Neutrophil (primary cell): ENCODE results near the gene FHAD1.

ENCODE experiments used
- H3K27ac ChIP-seq: fragments of 200-600 bp; sonication (generic); 2 replicates; pipeline ENCODE4 v1.5.1; 2016; ENCODE audit warnings: mild to moderate bottlenecking, moderate library complexity
- H3K27me3 ChIP-seq: fragments of 200-600 bp; sonication (generic); 2 replicates; pipeline ENCODE4 v1.6.0; 2016; ENCODE audit warnings: mild to moderate bottlenecking
- H3K36me3 ChIP-seq: fragments of 200-600 bp; sonication (generic); 2 replicates; pipeline ENCODE4 v1.5.1; 2017
- H3K4me1 ChIP-seq, 2 experiments: fragments of 200-600 bp in 1 of 2; sonication (generic) in 1 of 2; 1 replicate in 1 of 2; 2 replicates in 1 of 2; pipeline versions ENCODE4 v1.5.1 to v1.6.1; 2013 to 2016; ENCODE audit warnings: low read depth in 1 of 2, low read length in 1 of 2, mild to moderate bottlenecking in 1 of 2, moderate library complexity in 1 of 2; ENCODE audit not compliant: control insufficient read depth in 1 of 2, insufficient read depth in 1 of 2
- H3K4me3 ChIP-seq, 2 experiments: fragments of 200-600 bp in 1 of 2; sonication (generic) in 1 of 2; 1 replicate in 1 of 2; 2 replicates in 1 of 2; pipeline ENCODE4 v1.5.1; 2013 to 2016; ENCODE audit warnings: low read depth in 1 of 2, low read length in 1 of 2, mild to moderate bottlenecking in 1 of 2, moderate library complexity in 1 of 2
- H3K9me3 ChIP-seq: fragments of 200-600 bp; sonication (generic); 2 replicates; pipeline ENCODE4 v1.5.1; 2016
- TF ChIP-seq, protein P1 (sequence below): fragments of 200-600 bp; sonication (generic); IDR thresholded peaks from 2 replicates; pipeline ENCODE4 v1.5.1; 2016; ENCODE audit warnings: antibody characterized with exemption

Gene FHAD1

DNA sequence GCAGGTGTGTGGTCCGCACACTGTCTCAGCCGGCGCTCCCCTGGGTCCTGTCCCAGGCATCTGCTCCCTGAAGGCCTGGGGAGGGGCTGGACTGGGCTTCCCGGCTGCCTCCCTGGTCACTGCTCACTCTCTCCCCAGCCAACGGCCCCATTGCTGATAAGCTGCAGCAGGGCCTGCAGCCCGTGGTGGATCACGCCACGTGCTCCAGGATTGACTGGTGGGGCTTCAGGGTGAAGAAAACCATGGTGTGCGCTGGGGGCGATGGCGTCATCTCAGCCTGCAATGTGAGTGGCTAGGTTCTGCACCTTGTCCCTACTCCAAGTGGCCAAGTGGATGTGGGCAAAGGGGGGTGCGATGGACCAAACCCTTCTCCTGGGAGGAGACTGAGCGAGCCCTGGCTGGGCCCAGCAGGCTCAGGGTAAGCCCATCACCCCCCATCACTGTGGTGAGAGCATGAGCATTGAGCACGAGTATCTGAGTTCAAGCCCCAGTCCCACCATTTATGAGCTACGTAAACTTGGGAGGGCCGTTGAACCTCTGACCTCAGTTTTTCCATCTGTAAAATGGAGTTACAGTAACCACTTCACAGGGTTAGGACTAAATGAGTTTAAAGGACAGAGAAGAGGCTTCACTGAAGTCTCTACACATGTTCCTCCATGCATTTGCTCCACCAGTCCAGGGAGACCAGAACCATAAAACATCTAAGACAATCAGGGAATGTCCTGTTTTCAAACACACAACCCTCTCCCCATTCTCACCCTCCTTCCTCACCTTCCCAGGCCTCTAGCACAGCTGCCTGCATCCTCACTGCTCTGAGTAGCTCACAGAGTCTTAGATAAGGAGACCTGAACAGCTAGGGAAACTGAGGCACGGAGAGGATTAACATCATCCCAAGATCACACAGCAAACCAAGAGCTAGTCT, 197.7 kb downstream of the FHAD1 start:
- H3K9me3 ChIP-seq = no peaks in the 10 kb centered on the region
- H3K36me3 ChIP-seq = no peaks in the 10 kb centered on the region
- no peak overlapping the region for H3K4me3 ChIP-seq
- no peak overlapping the region for H3K27ac ChIP-seq
- peaks cover 35% of the 10 kb centered on the region for H3K27me3 ChIP-seq
- H3K4me1 ChIP-seq = no peaks in the 10 kb centered on the region
- TF ChIP-seq, protein P1, sequence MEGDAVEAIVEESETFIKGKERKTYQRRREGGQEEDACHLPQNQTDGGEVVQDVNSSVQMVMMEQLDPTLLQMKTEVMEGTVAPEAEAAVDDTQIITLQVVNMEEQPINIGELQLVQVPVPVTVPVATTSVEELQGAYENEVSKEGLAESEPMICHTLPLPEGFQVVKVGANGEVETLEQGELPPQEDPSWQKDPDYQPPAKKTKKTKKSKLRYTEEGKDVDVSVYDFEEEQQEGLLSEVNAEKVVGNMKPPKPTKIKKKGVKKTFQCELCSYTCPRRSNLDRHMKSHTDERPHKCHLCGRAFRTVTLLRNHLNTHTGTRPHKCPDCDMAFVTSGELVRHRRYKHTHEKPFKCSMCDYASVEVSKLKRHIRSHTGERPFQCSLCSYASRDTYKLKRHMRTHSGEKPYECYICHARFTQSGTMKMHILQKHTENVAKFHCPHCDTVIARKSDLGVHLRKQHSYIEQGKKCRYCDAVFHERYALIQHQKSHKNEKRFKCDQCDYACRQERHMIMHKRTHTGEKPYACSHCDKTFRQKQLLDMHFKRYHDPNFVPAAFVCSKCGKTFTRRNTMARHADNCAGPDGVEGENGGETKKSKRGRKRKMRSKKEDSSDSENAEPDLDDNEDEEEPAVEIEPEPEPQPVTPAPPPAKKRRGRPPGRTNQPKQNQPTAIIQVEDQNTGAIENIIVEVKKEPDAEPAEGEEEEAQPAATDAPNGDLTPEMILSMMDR = no peak

GRCh38 chr1:15445390-15446122, 198.5 kb downstream of the FHAD1 start:
- no peaks in the 10 kb centered on the region for H3K36me3 ChIP-seq
- no peaks in the 10 kb centered on the region for H3K9me3 ChIP-seq
- TF ChIP-seq, protein P1 = no peak
- no peak overlapping the region for H3K4me3 ChIP-seq
- no peak overlapping the region for H3K27ac ChIP-seq
- H3K4me1 ChIP-seq = no peaks in the 10 kb centered on the region
- peaks cover 35% of the 10 kb centered on the region for H3K27me3 ChIP-seq

GRCh38 chr1:15446212-15446611, 199.2 kb downstream of the FHAD1 start:
- no peaks in the 10 kb centered on the region for H3K36me3 ChIP-seq
- no peak overlapping the region for H3K4me3 ChIP-seq
- no peaks in the 10 kb centered on the region for H3K9me3 ChIP-seq
- H3K27me3 ChIP-seq = peaks cover 35% of the 10 kb centered on the region
- H3K27ac ChIP-seq = no peak overlapping the region
- TF ChIP-seq, protein P1 = no peak
- H3K4me1 ChIP-seq = no peaks in the 10 kb centered on the region
